K562 (cell line): ENCODE measurements around the gene PRR19. TPM values are rescaled to one million over a fixed set of nuclear protein-coding genes. Genes with fewer than 3 reads are reported as not detected.
A peak's percentile ranks its signal among the peaks of the same experiment; 100 is the strongest.

ENCODE experiments used
- ATAC-seq: fragments of 200-7000 bp; cut with Tn5 transposase; 3 replicates; pipeline ENCODE4 v1.9.1; 2020; ENCODE audit warnings: moderate library complexity
- BruUV-seq: library from RNA; stranded (reverse); fragments of 400-500 nt; replicated peaks from 2 replicates; lab custom pipeline; 2021; lab: Mats Ljungman, UMichigan
- CTCF ChIA-PET: fragments of 300-600 bp; formaldehyde crosslinking; extraction: SDS; loops from one replicate; lab custom pipeline; 2021; ENCODE audit warnings: low intra/inter-chr PET ratio; lab: Yijun Ruan, JAX
- POLR2A ChIA-PET: fragments of 300-600, 350-650 bp; sonication (Branson Sonifier 250); formaldehyde crosslinking; extraction: SDS; loops from one replicate; lab custom pipeline; 2021; ENCODE audit warnings: antibody characterized with exemption, inconsistent platforms; lab: Yijun Ruan, JAX
- DNase-seq, 4 experiments: peaks; one replicate each; pipeline versions ENCODE4 v3.0.0 to v3.0.0-alpha.2; 2011 to 2018; ENCODE audit warnings: low spot score in 3 of 4, mixed read lengths in 3 of 4; ENCODE audit errors: extremely low read depth in 1 of 4
- FAIRE-seq: peaks from 2 replicates; lab custom pipeline; 2011; peaks lifted over from hg19 to GRCh38; lab: Jason Lieb, UNC
- H2AFZ ChIP-seq: 2 replicates; pipeline ENCODE4 v1.6.0; 2011; ENCODE audit warnings: low read depth, low read length, control low read depth, inconsistent platforms
- H3K27ac ChIP-seq: fragments of 200-600 bp; 3 replicates; pipeline ENCODE4 v1.8.0; 2011; ENCODE audit warnings: low read depth, mild to moderate bottlenecking, control low read depth, inconsistent platforms, low read length, moderate library complexity, mixed read lengths; ENCODE audit errors: extremely low read depth
- H3K27me3 ChIP-seq, 2 experiments: fragments of 300-600 bp in 1 of 2; 2 replicates in 1 of 2; 3 replicates in 1 of 2; pipeline versions ENCODE4 v1.6.0 to v1.8.0; 2011; ENCODE audit warnings: inconsistent platforms in 2 of 2, low read length in 2 of 2, mild to moderate bottlenecking in 1 of 2, mixed read lengths in 1 of 2, moderate library complexity in 1 of 2; ENCODE audit not compliant: control insufficient read depth in 2 of 2, insufficient read depth in 2 of 2
- H3K36me3 ChIP-seq: fragments of 300-600 bp; 3 replicates; pipeline ENCODE4 v1.8.0; 2011; ENCODE audit warnings: mild to moderate bottlenecking, low read length, inconsistent platforms; ENCODE audit not compliant: control insufficient read depth, insufficient read depth
- H3K4me1 ChIP-seq, 2 experiments: fragments of 200-600 bp in 1 of 2; replicated peaks in 1 of 2; 2 replicates in 1 of 2; 3 replicates in 1 of 2; pipeline versions ENCODE4 v1.5.1 to v1.8.0; 2011; ENCODE audit warnings: inconsistent platforms in 2 of 2, low read length in 2 of 2, mild to moderate bottlenecking in 1 of 2, mixed read lengths in 1 of 2, moderate library complexity in 1 of 2; ENCODE audit not compliant: control insufficient read depth in 2 of 2, insufficient read depth in 2 of 2
- H3K4me2 ChIP-seq: 2 replicates; pipeline ENCODE4 v1.6.1; 2011; ENCODE audit warnings: low read length, control low read depth, inconsistent platforms, mixed read lengths; ENCODE audit not compliant: insufficient read depth
- H3K4me3 ChIP-seq: fragments of 200-600 bp; sonication (generic), shearing (Covaris generic); 2 replicates; pipeline ENCODE4 v1.5.1; 2016; ENCODE audit warnings: control low read depth, inconsistent platforms
- H3K79me2 ChIP-seq: fragments of 200-600 bp; 3 replicates; pipeline ENCODE4 v1.8.0; 2011; ENCODE audit warnings: low read length, inconsistent platforms; ENCODE audit not compliant: control insufficient read depth, insufficient read depth
- H3K9ac ChIP-seq, 2 experiments: 2 replicates each; pipeline versions ENCODE4 v1.6.0 to v1.6.1; 2011; ENCODE audit warnings: low read depth in 2 of 2, low read length in 2 of 2, control low read depth in 1 of 2, inconsistent platforms in 1 of 2, mild to moderate bottlenecking in 1 of 2, mixed read lengths in 1 of 2; ENCODE audit not compliant: insufficient read depth in 1 of 2
- H3K9me1 ChIP-seq: one replicate; pipeline ENCODE4 v1.6.0; 2011; ENCODE audit warnings: inconsistent platforms, mild to moderate bottlenecking, low read length, moderate library complexity; ENCODE audit not compliant: control insufficient read depth, insufficient read depth
- H3K9me3 ChIP-seq: replicated peaks from 2 replicates; pipeline ENCODE4 v1.5.1; 2011; ENCODE audit warnings: low read depth, low read length, inconsistent platforms; ENCODE audit not compliant: control insufficient read depth, insufficient read depth
- H4K20me1 ChIP-seq: replicated peaks from 2 replicates; pipeline ENCODE4 v1.6.1; 2011; ENCODE audit warnings: low read length, inconsistent platforms, mixed read lengths; ENCODE audit not compliant: control insufficient read depth, insufficient read depth
- CEBPG ChIP-seq, 3 experiments: fragments of 200-800 bp in 1 of 3; sonication (Bioruptor generic) in 1 of 3; sonication (generic) in 1 of 3; formaldehyde crosslinking in 1 of 3; IDR thresholded peaks in 2 of 3; conservative IDR thresholded peaks in 1 of 3; 2 replicates each; pipeline versions ENCODE4 v1.6.1 to v1.8.0; 2016 to 2022; ENCODE audit warnings: missing compliant biosample characterization in 2 of 3, missing genetic modification characterization in 2 of 3, mild to moderate bottlenecking in 1 of 3, missing genetic modification reagents in 1 of 3
- CXXC5 ChIP-seq: fragments of 250-450 bp; sonication (Bioruptor Pico); IDR thresholded peaks from 2 replicates; pipeline ENCODE4 v1.8.0; 2022; ENCODE audit warnings: inconsistent platforms, mild to moderate bottlenecking, moderate library complexity
- DACH1 ChIP-seq: fragments of 450-650 bp; IDR thresholded peaks from 2 replicates; pipeline ENCODE4 v1.6.1; 2018; ENCODE audit not compliant: partially characterized antibody
- PHB2 ChIP-seq: fragments of 450-650 bp; IDR thresholded peaks from 2 replicates; pipeline ENCODE4 v1.6.1; 2017; ENCODE audit warnings: low read depth
- POLR2G ChIP-seq: fragments of 200-400 bp; formaldehyde crosslinking; IDR thresholded peaks from 2 replicates; pipeline ENCODE4 v1.6.1; 2017; ENCODE audit warnings: low read depth, mild to moderate bottlenecking, antibody characterized with exemption, low read length, moderate library complexity
- POLR3G ChIP-seq: IDR thresholded peaks from 2 replicates; pipeline ENCODE4 v1.6.1; 2011; ENCODE audit not compliant: insufficient read length, insufficient replicate concordance; ENCODE audit errors: extremely low read depth
- SP2 ChIP-seq: IDR thresholded peaks from 2 replicates; pipeline ENCODE4 v1.6.1; 2011; ENCODE audit warnings: mild to moderate bottlenecking, low read depth, low read length, moderate library complexity; ENCODE audit not compliant: poor library complexity, severe bottlenecking; ENCODE audit errors: extremely low read depth
- USF1 ChIP-seq: sonication (generic); formaldehyde crosslinking; IDR thresholded peaks from 2 replicates; pipeline ENCODE4 v1.9.0; 2022; ENCODE audit warnings: mild to moderate bottlenecking, missing genetic modification reagents
- VEZF1 ChIP-seq: fragments of 200-800 bp; sonication (Bioruptor generic); IDR thresholded peaks from 2 replicates; pipeline ENCODE4 v1.6.1; 2017; ENCODE audit warnings: missing genetic modification characterization, missing compliant biosample characterization
- ZNF280B ChIP-seq: fragments of 250-450 bp; sonication (Bioruptor Pico); IDR thresholded peaks from 2 replicates; pipeline ENCODE4 v1.5.1; 2021; ENCODE audit warnings: mild to moderate bottlenecking
- ZNF592 ChIP-seq: fragments of 450-650 bp; IDR thresholded peaks from 2 replicates; pipeline ENCODE4 v1.6.1; 2017; ENCODE audit warnings: antibody characterized with exemption, mild to moderate bottlenecking
- WGBS: fragments of 100-300 bp; shearing (Covaris generic); methylation state at CpG from one replicate; pipeline ENCODE4 v1.1.6; 2016; ENCODE audit warnings: low coverage, mixed read lengths; ENCODE audit not compliant: insufficient coverage; ENCODE audit errors: missing lambda C conversion rate; 5-methylcytosine and 5-hydroxymethylcytosine counted together
- in situ Hi-C: fragments of 300-500 bp; cut with MboI; formaldehyde crosslinking; loops from 4 replicates; pipeline ENCODE4 v1.15.0; 2018; ENCODE audit warnings: inconsistent platforms, mixed read lengths
- intact Hi-C: fragments of 100-400 bp; cut with micrococcal nuclease; formaldehyde crosslinking; loops from 2 replicates; pipeline ENCODE4 v1.14.2; 2022
- polyA plus RNA-seq, 8 experiments: library from polyadenylated mRNA; depleted of rRNA in 4 of 8; stranded (reverse) in 5 of 8; unstranded in 3 of 8; fragments of >200 nt; fragmentation: Nextera tagmentation in 2 of 8; fragmentation: Illumina TruSeq in 1 of 8; extraction: Ambion mirVana in 2 of 8; extraction: Trizol in 1 of 8; gene quantifications; 2 replicates each; pipeline versions ENCODE4 v1.2.1 to v1.2.3, GENCODE V29; 2011 to 2014; ENCODE audit warnings: inconsistent platforms in 1 of 8, missing spikeins in 1 of 8
- total RNA-seq, 7 experiments: library from RNA; depleted of rRNA in 6 of 7; stranded (reverse); fragments of >200 nt in 6 of 7; fragmentation: Illumina TruSeq in 2 of 7; extraction: Trizol in 2 of 7; gene quantifications; 2 replicates each; pipeline versions ENCODE4 v1.2.1 to v1.2.3, GENCODE V29; 2011 to 2021; ENCODE audit warnings: low replicate concordance in 1 of 7

Gene PRR19
- total and polyA plus RNA-seq, 9 of the 15 experiments (the other 6 are each of a cell fraction or from before 2014, with no cell fraction given), result 0.10 to 1.6 (median 0.54) TPM

- in situ Hi-C loops, result no loop called here
- peak within 1 kb of the TSS; percentile 98 for H3K27ac ChIP-seq
- TF ChIP-seq VEZF1 (peak; percentile 86), POLR2G (peak; percentile 12; the same call in 1 of the 2 replicates), DACH1 (peak; percentile 92), SP2 (peak; percentile 92), CXXC5 (CRISPR knock-in tag) (peak; percentile 64; the same call in 1 of the 2 replicates), ZNF592 (peak; percentile 35), USF1 (no peak), PHB2 (no peak), ZNF280B (CRISPR knock-in tag) (no peak), POLR3G (no peak), CEBPG (CRISPR knock-in tag; IDR thresholded peaks at IDR 0.05) (no peak), CEBPG (tag; conservative IDR thresholded peaks at IDR 0.05 in 1 of 2, IDR thresholded peaks at IDR 0.05 in 1 of 2) (no peak)
These were observed 33.0 kb upstream of the PRR19 start, which contains the start of gene CIC for GRCh38 chr19:42268704-42269477. Gene CIC (plus strand): TSS chr19:42269252. CDS start chr19:42271784, 2,532 bp downstream.

More at GRCh38 chr19:42268704-42269477, 33.0 kb upstream of the PRR19 start, which contains the start of gene CIC:
- no peaks in the 10 kb centered on the region for H4K20me1 ChIP-seq
- ATAC-seq (peak; percentile 92), DNase-seq (peak; percentile 85 to 100 (median 92)), FAIRE-seq (peak; percentile 100)
- no peaks in the 10 kb centered on the region for H3K9me3 ChIP-seq
- peaks cover 24% of the 10 kb centered on the region for H3K79me2 ChIP-seq
- WGBS, result 0% methylated on average over 33 of the region's 52 CpGs
- H3K9ac ChIP-seq, result peak within 1 kb of the TSS; percentile 98 to 99
- peaks cover 29% of the 10 kb centered on the region; the same call in 2 of the 3 replicates for H3K36me3 ChIP-seq
- ChIA-PET POLR2A (interaction anchor here (0.6 to 2.9 kb wide), 4 partner anchors 11 to 24 kb away, joined by 3 to 16 read pairs (median 4); no protein-coding TSS in a partner anchor), CTCF (no interaction called here)
- H2AFZ ChIP-seq, result peak within 1 kb of the TSS; percentile 97
- TSS peak; percentile 63 for BruUV-seq
- H3K27me3 ChIP-seq, result no peaks in the 10 kb centered on the region
- intact Hi-C loops, result loop anchor here (2.0 kb wide), 1 partner anchor 14 kb away; the partner anchor contains the start of gene ERF
- H3K4me2 ChIP-seq, result peak within 1 kb of the TSS; percentile 96
- H3K4me3 ChIP-seq, result peak within 1 kb of the TSS; percentile 54
- H3K4me1 ChIP-seq, result peaks cover 17 to 51% of the 10 kb centered on the region in 2 experiments
- no peaks in the 10 kb centered on the region for H3K9me1 ChIP-seq
